ENCODE data around the gene CFI. TPM values are rescaled to one million over a fixed set of nuclear protein-coding genes. Genes with fewer than 3 reads are reported as not detected.

CFI gene
- total RNA-seq, 2 donors from 2014 or later, result 12.6 to 30.4 TPM

- no peaks in the 10 kb centered on the region for H3K27me3 ChIP-seq
- no peaks in the 10 kb centered on the region for H3K9me3 ChIP-seq
- H3K27ac ChIP-seq, result no peak overlapping the region
- DNase-seq (ENCODE audit: low spot score), result no peak
- no peaks in the 10 kb centered on the region for H3K4me1 ChIP-seq
- no peak for TF ChIP-seq CTCF (IDR thresholded peaks at IDR 0.05)
- no peaks in the 10 kb centered on the region for H3K36me3 ChIP-seq
- H3K4me3 ChIP-seq, result no peak overlapping the region
These were observed 9.0 kb upstream of the CFI start for GRCh38 chr4:109810552-109811387.

- Histone ChIP-seq H3K36me3 (no peaks in the 10 kb centered on the region), H3K27me3 (no peaks in the 10 kb centered on the region), H3K9me3 (no peaks in the 10 kb centered on the region), H3K4me3 (no peak overlapping the region), H3K27ac (no peak overlapping the region), H3K4me1 (no peaks in the 10 kb centered on the region)
- no peak for TF ChIP-seq CTCF (IDR thresholded peaks at IDR 0.05)
- DNase-seq (ENCODE audit: low spot score), result no peak
These were observed 7.9 kb upstream of the CFI start for GRCh38 chr4:109809655-109810054.

- peak in 1 of 2 donors; percentile 53 for TF ChIP-seq CTCF (IDR thresholded peaks at IDR 0.05)
- no peaks in the 10 kb centered on the region for H3K9me3 ChIP-seq
- no peak for DNase-seq (ENCODE audit: low spot score)
- no peaks in the 10 kb centered on the region for H3K4me1 ChIP-seq
- no peaks in the 10 kb centered on the region for H3K27me3 ChIP-seq
- no peaks in the 10 kb centered on the region for H3K36me3 ChIP-seq
- H3K4me3 ChIP-seq, result no peak overlapping the region
- no peak overlapping the region for H3K27ac ChIP-seq
These were observed 2.2 kb upstream of the CFI start for GRCh38 chr4:109803924-109804571.

- DNase-seq (ENCODE audit: low spot score), result no peak
- Histone ChIP-seq H3K36me3 (no peaks in the 10 kb centered on the region), H3K4me1 (no peaks in the 10 kb centered on the region), H3K27ac (peak overlapping the region in 1 of 2 donors; percentile 18), H3K27me3 (no peaks in the 10 kb centered on the region), H3K9me3 (peaks cover 0 to 4% of the 10 kb centered on the region in 2 donors), H3K4me3 (peak overlapping the region; percentile 7 to 30)
- TF ChIP-seq CTCF (IDR thresholded peaks at IDR 0.05), result no peak
These were observed 555 bp downstream of the CFI start for GRCh38 chr4:109801099-109801789.

GRCh38 chr4:109798866-109799265 lies 2.9 kb downstream of the CFI start:
- Histone ChIP-seq H3K4me3 (no peak overlapping the region), H3K27ac (no peak overlapping the region), H3K4me1 (no peaks in the 10 kb centered on the region), H3K27me3 (no peaks in the 10 kb centered on the region), H3K36me3 (no peaks in the 10 kb centered on the region), H3K9me3 (peaks cover 0 to 14% of the 10 kb centered on the region in 2 donors)
- TF ChIP-seq CTCF (IDR thresholded peaks at IDR 0.05), result no peak
- DNase-seq (ENCODE audit: low spot score), result no peak

All from right atrium auricular region (tissue), 2 donors.